Suppressor macrophage treated with lipopolysaccharide for 4 hours (primary cell): Measurements from ENCODE around the gene PPIG.
"Not testable (repeated sequence)": the region's sequence is repeated elsewhere in the genome, so short reads cannot be mapped to it uniquely, and the experiment has no call there.

Experiments
- DNase-seq: peaks from one replicate; pipeline ENCODE4 v3.0.0-alpha.2; 2020

Gene PPIG

DNA sequence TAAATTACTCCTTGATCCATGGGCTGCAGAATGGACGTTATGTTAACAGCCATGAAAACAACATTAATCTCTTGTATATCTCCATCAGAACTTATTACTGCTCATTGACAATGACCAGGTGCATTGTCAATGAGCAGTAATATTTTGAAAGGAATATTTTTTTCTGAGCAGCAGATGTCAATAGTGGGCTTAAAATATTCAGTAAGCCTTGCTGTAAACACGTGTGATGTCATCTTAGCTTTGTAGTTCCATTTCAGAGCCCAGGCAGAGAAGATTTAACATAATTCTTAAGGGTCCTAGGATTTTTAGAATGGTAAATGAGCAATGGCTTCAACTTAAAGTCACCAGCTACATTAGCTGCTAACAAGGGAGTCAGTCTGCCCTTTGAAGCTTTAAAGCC lies 83.4 kb downstream of the PPIG start:
- no peak for DNase-seq

- DNase-seq = no peak
These were observed 86.1 kb downstream of the PPIG start for GRCh38 chr2:169670215-169670651.

DNA sequence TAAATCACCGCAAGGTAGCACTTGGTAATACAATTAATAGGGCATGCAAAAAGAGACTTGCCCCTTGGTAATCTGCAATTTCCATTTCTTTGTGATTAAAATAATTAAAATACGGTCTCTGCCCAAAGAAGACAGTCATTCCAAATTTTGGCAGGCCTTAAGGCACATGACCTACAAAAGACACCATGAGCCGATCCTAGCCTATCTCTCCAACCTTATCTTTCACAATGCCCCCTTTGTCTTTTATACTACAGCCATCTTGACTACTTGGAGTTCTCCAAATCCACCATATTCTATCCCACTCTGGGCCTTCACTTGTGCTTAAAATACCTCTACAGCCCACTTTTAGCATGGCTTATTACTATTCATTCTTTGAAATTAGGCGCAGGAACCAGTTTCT lies 86.8 kb downstream of the PPIG start:
- no peak for DNase-seq

- DNase-seq = no peak
These were observed 88.3 kb downstream of the PPIG start for GRCh38 chr2:169672406-169672805.

GRCh38 chr2:169673106-169673505 lies 89.0 kb downstream of the PPIG start:
- no peak for DNase-seq

DNA sequence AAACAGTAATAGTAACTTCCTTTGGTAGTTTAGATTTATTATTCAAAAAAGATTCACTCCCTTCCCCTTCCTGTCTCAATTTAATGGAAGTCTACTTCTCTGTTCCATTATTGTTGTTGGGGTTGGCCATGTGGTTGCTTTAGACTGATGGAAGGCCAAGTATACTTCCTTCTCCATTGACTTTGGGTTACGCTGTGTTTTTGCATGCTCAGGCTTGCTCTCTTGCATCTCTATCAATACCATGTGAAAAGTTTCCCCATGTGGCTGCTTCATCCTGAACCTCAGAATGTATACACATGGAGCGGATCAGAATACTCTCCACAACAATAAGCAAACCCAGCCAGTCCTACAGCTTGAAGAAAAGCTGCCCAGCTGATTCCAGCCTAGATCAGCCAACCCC lies 89.8 kb downstream of the PPIG start:
- no peak for DNase-seq

DNA sequence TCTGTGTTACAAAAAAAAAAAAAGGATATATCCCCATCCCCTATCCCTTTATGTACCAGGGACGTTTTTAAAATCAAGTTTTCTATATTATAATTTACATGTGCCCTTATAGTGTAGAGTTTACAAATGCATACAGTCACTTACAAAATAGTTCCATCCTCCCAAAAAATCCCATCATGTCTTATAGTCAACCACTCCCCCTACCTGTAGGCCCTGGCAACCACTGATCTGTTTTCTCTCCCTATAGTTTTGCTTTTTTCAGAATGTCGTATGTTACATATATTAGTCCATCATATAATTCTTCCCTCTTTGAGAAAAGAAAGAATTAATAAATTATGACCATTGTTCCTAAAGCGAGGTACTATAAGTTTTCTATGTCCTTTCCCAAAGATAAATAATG lies 92.2 kb downstream of the PPIG start:
- DNase-seq = no peak

GRCh38 chr2:169676850-169677249 lies 92.7 kb downstream of the PPIG start:
- no peak for DNase-seq

- no peak for DNase-seq
These were observed 98.9 kb downstream of the PPIG start for GRCh38 chr2:169683054-169683424.

GRCh38 chr2:169683425-169684134 lies 99.4 kb downstream of the PPIG start:
- DNase-seq = no peak

DNA sequence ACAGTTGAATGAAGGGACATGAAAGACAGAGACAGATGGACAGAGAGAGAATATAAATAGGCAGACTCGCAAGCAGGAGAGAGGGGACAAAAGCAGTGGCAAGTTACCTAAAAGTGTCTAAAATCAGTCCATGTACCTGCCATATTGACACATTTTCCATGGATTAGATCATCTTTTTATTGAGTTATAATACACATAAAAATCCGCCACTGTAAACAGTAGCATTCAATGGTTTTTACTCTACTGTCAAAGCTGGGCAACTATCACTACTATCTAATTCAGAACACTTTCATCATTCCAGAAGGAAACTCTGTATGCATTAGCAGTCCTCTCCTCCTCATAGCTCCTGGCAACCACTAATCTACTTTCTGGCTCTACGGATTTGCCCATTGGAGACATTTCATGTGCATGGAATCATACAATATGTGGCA lies 100.0 kb downstream of the PPIG start:
- DNase-seq = no peak

DNA sequence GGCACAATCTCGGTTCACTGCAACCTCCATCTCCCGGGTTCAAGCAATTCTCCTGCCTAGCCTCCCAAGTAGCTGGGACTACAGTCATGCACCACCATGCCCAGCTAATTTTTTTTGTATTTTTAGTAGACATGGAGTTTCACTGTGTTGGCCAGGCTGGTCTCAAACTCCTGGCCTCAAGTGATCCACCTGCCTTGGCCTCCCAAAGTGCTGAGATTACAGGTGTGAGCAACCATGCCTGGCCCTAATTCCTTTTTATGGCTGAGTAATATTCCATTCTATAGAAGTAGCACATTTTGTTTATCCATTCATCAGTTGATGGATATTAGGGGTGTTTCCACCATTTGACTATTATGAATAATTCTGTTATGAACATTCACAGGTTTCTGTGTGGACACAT lies 100.6 kb downstream of the PPIG start:
- DNase-seq = not testable (repeated sequence)

- not testable (repeated sequence) for DNase-seq
These were observed 102.7 kb downstream of the PPIG start for GRCh38 chr2:169686825-169687224.

GRCh38 chr2:169687943-169688342 lies 103.8 kb downstream of the PPIG start:
- DNase-seq = not testable (repeated sequence)

GRCh38 chr2:169690958-169691357 lies 106.8 kb downstream of the PPIG start:
- DNase-seq = no peak
